GM21723 (cell line): ENCODE measurements around the gene MTIF2.
"Not testable (repeated sequence)": the region's sequence is repeated elsewhere in the genome, so short reads cannot be mapped to it uniquely, and the experiment has no call there.

Source experiments
- ATAC-seq: cut with Tn5 transposase; IDR thresholded peaks from one replicate; pipeline ENCODE4 v1.9.1; 2021; ENCODE audit warnings: mild to moderate bottlenecking, moderate library complexity; ENCODE audit not compliant: unreplicated experiment

MTIF2 gene

DNA sequence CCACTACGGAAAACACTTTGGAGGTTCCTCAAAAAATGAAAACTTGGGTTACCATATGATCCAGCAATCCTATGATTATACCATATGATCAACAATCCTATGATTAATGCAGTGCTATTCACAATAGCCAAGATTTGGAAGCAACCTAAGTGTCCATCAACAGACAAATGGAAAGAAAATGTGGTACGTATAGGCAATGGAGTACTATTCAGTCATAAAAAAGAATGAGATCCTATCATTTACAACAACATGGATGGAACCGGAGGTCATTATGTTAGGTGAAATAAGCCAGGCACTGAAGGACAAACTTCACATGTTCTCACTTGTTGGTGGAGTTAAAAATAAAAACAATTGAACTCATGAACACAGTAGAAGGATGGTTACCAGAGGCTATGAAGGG is 64.5 kb downstream of the MTIF2 start:
- ATAC-seq = no peak

DNA sequence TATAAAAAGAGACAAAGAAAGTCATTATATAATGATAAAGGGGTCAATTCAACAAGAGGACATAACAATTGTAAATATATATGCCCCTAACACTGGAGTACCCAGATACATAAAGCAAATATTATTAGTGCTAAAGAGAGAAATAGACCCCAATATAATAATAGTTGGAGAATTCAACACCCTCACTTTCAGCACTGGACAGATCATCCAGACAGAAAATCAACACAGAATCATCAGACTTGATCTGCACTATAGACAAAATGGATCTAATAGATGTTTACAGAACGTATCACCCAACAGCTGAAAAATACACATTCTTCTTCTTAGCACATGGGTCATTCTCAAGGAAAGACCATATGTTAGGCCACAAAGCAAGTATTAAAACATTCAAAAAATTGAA is 68.6 kb downstream of the MTIF2 start:
- no peak for ATAC-seq

DNA sequence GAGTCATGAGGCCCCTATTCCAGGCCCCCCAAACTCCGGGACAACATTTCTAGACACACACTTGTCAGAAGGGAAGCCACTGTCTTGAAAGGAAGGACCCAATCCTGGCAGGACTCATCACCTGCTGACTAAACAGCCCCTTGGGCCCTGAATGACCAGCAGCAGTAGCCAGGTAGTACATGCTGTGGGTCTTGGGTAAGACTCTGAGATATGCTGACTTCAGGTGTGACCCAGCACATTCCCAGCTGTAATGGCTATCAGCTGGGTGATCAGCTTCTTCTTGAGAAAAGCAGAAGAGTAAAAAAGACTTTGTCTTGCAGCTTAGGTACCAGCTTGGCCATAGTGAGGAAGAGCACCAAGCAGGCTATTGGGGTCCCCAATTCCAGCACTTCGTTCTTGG is 72.5 kb downstream of the MTIF2 start:
- ATAC-seq = no peak

DNA sequence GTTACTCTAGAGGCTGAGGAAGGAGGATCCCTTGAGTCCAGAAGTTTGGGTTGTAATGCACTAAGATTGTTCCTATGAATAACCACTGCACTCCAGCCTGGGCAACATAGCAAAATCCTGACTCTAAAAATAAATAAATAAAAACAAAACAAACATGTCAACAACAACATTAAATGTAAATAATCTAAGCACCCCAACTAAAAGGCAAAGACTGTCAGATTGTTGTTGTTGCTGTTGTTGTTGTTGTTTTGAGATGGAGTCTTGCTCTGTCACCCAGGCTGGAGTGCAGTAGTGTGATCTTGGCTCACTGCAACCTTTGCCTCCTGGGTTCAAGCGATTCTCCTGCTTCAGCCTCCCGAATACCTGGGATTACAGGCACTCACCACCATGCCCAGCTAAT is 77.1 kb downstream of the MTIF2 start:
- not testable (repeated sequence) for ATAC-seq

DNA sequence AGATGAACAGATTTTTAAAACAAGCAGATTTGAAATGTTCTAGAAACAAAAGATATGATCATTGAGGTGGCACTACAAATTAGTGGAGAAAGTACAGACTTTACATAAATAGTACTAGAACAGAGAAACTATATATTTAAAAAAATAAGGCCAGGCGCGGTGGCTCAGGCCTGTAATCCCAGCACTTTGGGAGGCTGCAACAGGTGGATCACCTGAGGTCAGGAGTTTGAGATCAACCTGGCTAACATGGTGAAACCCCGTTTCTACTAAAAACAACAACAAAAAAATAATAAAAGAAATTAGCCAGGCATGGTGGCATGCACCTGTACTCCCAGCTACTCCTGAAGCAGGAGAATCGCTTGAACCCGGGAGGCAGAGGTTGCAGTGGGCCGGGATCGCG is 82.2 kb downstream of the MTIF2 start:
- ATAC-seq = not testable (repeated sequence)
